Endothelial cell of umbilical vein (primary cell): Measurements from ENCODE around the gene CAPN12. TPM values are rescaled to one million over a fixed set of nuclear protein-coding genes. Genes with fewer than 3 reads are reported as not detected.

ENCODE experiments used
- BruUV-seq: library from RNA; stranded (reverse); fragments of 400-500 nt; replicated peaks from 2 replicates; lab custom pipeline; 2021; lab: Mats Ljungman, UMichigan
- CTCF ChIA-PET: fragments of 300-600, 350-600 bp; sonication (Branson Sonifier 250); formaldehyde crosslinking; loops from one replicate; lab custom pipeline; 2021; ENCODE audit warnings: antibody characterized with exemption, inconsistent platforms; lab: Charles Lee
- POLR2A ChIA-PET: fragments of 300-600, 350-600 bp; sonication (Branson Sonifier 250); formaldehyde crosslinking; loops from one replicate; lab custom pipeline; 2021; ENCODE audit warnings: antibody characterized with exemption, inconsistent platforms; lab: Charles Lee
- DNase-seq: peaks from one replicate; pipeline ENCODE4 v3.0.0-alpha.2; 2011; ENCODE audit warnings: low read depth, low spot score
- FAIRE-seq: peaks from 2 replicates; lab custom pipeline; 2011; peaks lifted over from hg19 to GRCh38; lab: Jason Lieb, UNC
- H2AFZ ChIP-seq: 2 replicates; pipeline ENCODE4 v1.6.0; 2012; ENCODE audit warnings: low read depth, low read length, control low read depth, inconsistent platforms
- H3K27ac ChIP-seq: 2 replicates; pipeline ENCODE4 v1.5.1; 2011; ENCODE audit warnings: low read depth, mild to moderate bottlenecking, control low read depth, low read length, moderate library complexity; ENCODE audit not compliant: insufficient read depth
- H3K27me3 ChIP-seq, 2 experiments: 2 replicates each; pipeline versions ENCODE4 v1.6.0 to v1.6.1; 2011; ENCODE audit warnings: low read length in 2 of 2, mixed read lengths in 1 of 2; ENCODE audit not compliant: control insufficient read depth in 2 of 2, insufficient read depth in 2 of 2
- H3K36me3 ChIP-seq, 2 experiments: 2 replicates in 1 of 2; 3 replicates in 1 of 2; pipeline ENCODE4 v1.5.1; 2011; ENCODE audit warnings: low read length in 2 of 2, mild to moderate bottlenecking in 1 of 2, moderate library complexity in 1 of 2; ENCODE audit not compliant: control insufficient read depth in 2 of 2, insufficient read depth in 2 of 2; ENCODE audit errors: extremely low read depth in 1 of 2
- H3K4me1 ChIP-seq: 3 replicates; pipeline ENCODE4 v1.5.1; 2011; ENCODE audit warnings: mild to moderate bottlenecking, low read length; ENCODE audit not compliant: control insufficient read depth, insufficient read depth; ENCODE audit errors: extremely low read depth
- H3K4me2 ChIP-seq: 2 replicates; pipeline ENCODE4 v1.6.1; 2011; ENCODE audit warnings: low read length, control low read depth, mixed read lengths; ENCODE audit not compliant: insufficient read depth
- H3K4me3 ChIP-seq, 3 experiments: fragments of 200-600 bp in 1 of 3; sonication (generic), shearing (Covaris generic) in 1 of 3; replicated peaks in 1 of 3; 2 replicates each; pipeline ENCODE4 v1.5.1; 2011 to 2016; ENCODE audit warnings: control low read depth in 3 of 3, low read length in 3 of 3, mild to moderate bottlenecking in 2 of 3, inconsistent platforms in 1 of 3, low read depth in 1 of 3, moderate library complexity in 1 of 3; ENCODE audit not compliant: insufficient read depth in 1 of 3
- H3K79me2 ChIP-seq: 2 replicates; pipeline ENCODE4 v1.6.0; 2012; ENCODE audit warnings: low read length, inconsistent platforms; ENCODE audit not compliant: control insufficient read depth, insufficient read depth
- H3K9ac ChIP-seq: replicated peaks from 2 replicates; pipeline ENCODE3; 2011; ENCODE audit warnings: low read length, control low read depth; ENCODE audit not compliant: insufficient read depth; ENCODE audit errors: extremely low read depth
- H3K9me1 ChIP-seq: replicated peaks from 3 replicates; pipeline ENCODE4 v1.6.0; 2011; ENCODE audit warnings: mild to moderate bottlenecking, low read length; ENCODE audit not compliant: control insufficient read depth, insufficient read depth; ENCODE audit errors: extremely low read depth
- H3K9me3 ChIP-seq: replicated peaks from 2 replicates; pipeline ENCODE4 v1.5.1; 2012; ENCODE audit warnings: low read length, inconsistent platforms; ENCODE audit not compliant: control insufficient read depth, insufficient read depth
- H4K20me1 ChIP-seq: replicated peaks from 2 replicates; pipeline ENCODE3; 2011; ENCODE audit warnings: mild to moderate bottlenecking, low read length; ENCODE audit not compliant: control insufficient read depth, insufficient read depth; ENCODE audit errors: extremely low read depth
- EZH2 ChIP-seq: IDR thresholded peaks from 2 replicates; pipeline ENCODE4 v1.6.1; 2012; ENCODE audit warnings: borderline replicate concordance, low read depth, mild to moderate bottlenecking, moderate library complexity, low read length, inconsistent platforms; ENCODE audit not compliant: severe bottlenecking
- GATA2 ChIP-seq: IDR thresholded peaks from 2 replicates; pipeline ENCODE4 v1.7.0; 2011; ENCODE audit warnings: low read depth, mild to moderate bottlenecking, moderate library complexity, mixed read lengths, low read length; ENCODE audit not compliant: insufficient read length, insufficient read depth
- JUN ChIP-seq: IDR thresholded peaks from 2 replicates; pipeline ENCODE4 v1.6.1; 2011; ENCODE audit warnings: borderline replicate concordance, low read depth; ENCODE audit not compliant: insufficient read length, insufficient read depth
- MYC ChIP-seq: IDR thresholded peaks from one replicate; pipeline ENCODE4 v1.6.1; 2011; ENCODE audit warnings: mild to moderate bottlenecking, low read depth, low read length
- POLR2AphosphoS5 ChIP-seq: IDR thresholded peaks from 2 replicates; pipeline ENCODE4 v1.6.1; 2012; ENCODE audit warnings: low read depth, mild to moderate bottlenecking, control low read depth, low read length, moderate library complexity; ENCODE audit not compliant: insufficient read depth
- dilution Hi-C: fragments of 300-500 bp; cut with MboI; formaldehyde crosslinking; loops from one replicate; pipeline ENCODE4 v1.15.0; 2019; ENCODE audit warnings: low sequenced_read_pairs; ENCODE audit not compliant: extremely low pct_ligation_motif_present
- intact Hi-C: fragments of 100-400 bp; cut with micrococcal nuclease; formaldehyde crosslinking; loops from one replicate; pipeline ENCODE4 v1.10.0; 2022
- polyA plus RNA-seq, 4 experiments: library from polyadenylated mRNA; depleted of rRNA in 3 of 4; stranded (reverse) in 3 of 4; unstranded in 1 of 4; fragments of >200 nt; gene quantifications; 2 replicates each; pipeline versions ENCODE4 v1.2.1 to v1.2.3, GENCODE V29; 2011 to 2012; ENCODE audit warnings: missing spikeins in 1 of 4
- total RNA-seq: library from RNA; stranded (reverse); gene quantifications from 2 replicates; pipeline ENCODE4 v1.2.3, GENCODE V29; 2021
- TF ChIP-seq, protein P1 (sequence below): IDR thresholded peaks from 2 replicates; pipeline ENCODE4 v1.6.1; 2011; ENCODE audit not compliant: insufficient read depth, insufficient read length
- TF ChIP-seq, protein P2 (sequence below), 2 donors: IDR thresholded peaks; 1 replicate in 1 of 2; 2 replicates in 1 of 2; pipeline ENCODE4 v1.5.1; 2011; ENCODE audit warnings: low read length in 2 of 2, mild to moderate bottlenecking in 2 of 2, moderate library complexity in 2 of 2, control low read depth in 1 of 2, inconsistent platforms in 1 of 2, low read depth in 1 of 2; ENCODE audit not compliant: insufficient read depth in 1 of 2; ENCODE audit errors: extremely low read depth in 1 of 2

The CAPN12 gene
- total and polyA plus RNA-seq, 2 donors (not counting 3 experiments of a cell fraction or from before 2014, with no cell fraction given) = 0.35 TPM; not detected in 1

DNA sequence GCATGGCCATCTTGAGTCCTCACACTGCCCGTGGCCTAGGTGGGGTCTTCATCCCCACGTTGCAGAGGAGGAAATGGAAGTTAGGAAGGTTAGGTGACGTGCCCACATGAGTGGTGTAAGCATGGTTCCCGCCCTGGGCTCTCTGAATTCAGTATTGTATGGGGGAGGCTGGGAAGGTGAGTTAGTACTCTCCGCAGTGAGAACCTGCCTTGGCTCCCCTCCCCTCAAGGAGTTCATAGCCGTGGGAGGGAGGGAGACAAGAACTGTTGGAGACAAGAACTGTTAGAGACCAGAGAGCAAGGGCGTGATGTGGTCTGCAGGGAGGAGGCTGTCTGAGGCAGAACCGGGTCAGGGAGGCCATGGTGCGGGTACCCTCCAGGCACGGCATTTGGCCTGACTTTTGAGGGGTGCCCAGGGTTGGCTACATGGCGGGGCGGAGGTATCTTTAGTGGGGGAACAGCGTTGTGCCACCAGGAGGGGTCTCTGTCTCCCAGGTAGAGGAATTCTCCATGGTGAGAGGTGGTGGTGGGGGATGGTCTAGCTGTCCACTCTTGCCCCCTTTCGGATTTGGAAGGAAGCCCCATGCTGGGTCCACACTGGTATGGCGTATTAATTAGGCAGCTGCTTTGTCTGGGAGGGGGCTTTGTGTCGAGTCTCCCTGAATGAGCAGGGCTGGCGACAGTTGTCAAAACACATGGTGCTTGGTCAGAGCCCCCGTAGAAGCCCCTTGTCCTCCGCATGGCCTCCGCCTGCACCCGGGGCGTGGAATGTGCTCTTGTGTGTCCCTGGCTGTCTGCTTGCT, 45.8 kb downstream of the CAPN12 start:
- Histone ChIP-seq H3K4me1 (peaks cover 16% of the 10 kb centered on the region), H4K20me1 (no peaks in the 10 kb centered on the region), H3K79me2 (peaks cover 77% of the 10 kb centered on the region), H3K27me3 (no peaks in the 10 kb centered on the region), H3K36me3 (peaks cover 14 to 29% of the 10 kb centered on the region in 2 experiments), H3K9me3 (no peaks in the 10 kb centered on the region), H3K9ac (no peak overlapping the region), H3K4me3 (no peak overlapping the region), H3K9me1 (no peaks in the 10 kb centered on the region), H3K27ac (no peak overlapping the region), H2AFZ (no peak overlapping the region), H3K4me2 (no peak overlapping the region)
- POLR2A ChIA-PET = no interaction called here
- CTCF ChIA-PET = no interaction called here
- dilution Hi-C loops = no loop called here
- DNase-seq (no peak), FAIRE-seq (no peak)
- no TSS peak for BruUV-seq
- TF ChIP-seq POLR2AphosphoS5 (no peak), JUN (no peak)
- TF ChIP-seq, protein P1, sequence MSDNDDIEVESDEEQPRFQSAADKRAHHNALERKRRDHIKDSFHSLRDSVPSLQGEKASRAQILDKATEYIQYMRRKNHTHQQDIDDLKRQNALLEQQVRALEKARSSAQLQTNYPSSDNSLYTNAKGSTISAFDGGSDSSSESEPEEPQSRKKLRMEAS = no peak
- intact Hi-C loops = no loop called here

DNA sequence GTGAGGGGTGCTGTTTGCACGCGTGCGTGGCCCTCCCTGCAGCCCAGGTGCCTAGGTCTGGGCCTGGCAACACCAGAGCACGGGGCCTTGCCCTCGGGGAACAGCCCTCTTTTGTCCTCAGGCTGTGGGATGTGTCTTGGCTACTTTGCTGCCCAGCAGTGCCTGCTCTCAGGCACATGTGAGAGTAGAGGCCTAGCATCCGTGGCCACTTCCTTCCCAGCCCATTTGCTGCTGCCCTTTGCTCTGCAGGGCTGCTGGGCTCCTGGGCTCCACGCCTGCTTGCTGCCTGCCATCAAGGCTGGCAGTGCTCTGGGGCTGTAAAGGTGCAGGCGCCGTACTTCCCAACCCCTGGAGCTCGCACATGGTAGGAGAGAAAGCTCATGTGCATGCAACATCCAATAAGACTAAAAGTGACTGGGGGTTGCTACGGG, 46.6 kb downstream of the CAPN12 start:
- intact Hi-C loops = no loop called here
- Histone ChIP-seq H3K9me3 (no peaks in the 10 kb centered on the region), H3K36me3 (peaks cover 14 to 26% of the 10 kb centered on the region in 2 experiments), H3K9ac (no peak overlapping the region), H3K4me3 (no peak overlapping the region), H4K20me1 (no peaks in the 10 kb centered on the region), H3K9me1 (no peaks in the 10 kb centered on the region), H3K4me1 (peaks cover 24% of the 10 kb centered on the region), H2AFZ (no peak overlapping the region), H3K4me2 (no peak overlapping the region), H3K27me3 (no peaks in the 10 kb centered on the region), H3K27ac (no peak overlapping the region), H3K79me2 (peaks cover 83% of the 10 kb centered on the region)
- DNase-seq (no peak), FAIRE-seq (no peak)
- no TSS peak for BruUV-seq
- ChIA-PET CTCF (no interaction called here), POLR2A (no interaction called here)
- TF ChIP-seq JUN (no peak), POLR2AphosphoS5 (no peak), EZH2 (no peak), MYC (no peak), GATA2 (no peak)
- TF ChIP-seq, protein P2, sequence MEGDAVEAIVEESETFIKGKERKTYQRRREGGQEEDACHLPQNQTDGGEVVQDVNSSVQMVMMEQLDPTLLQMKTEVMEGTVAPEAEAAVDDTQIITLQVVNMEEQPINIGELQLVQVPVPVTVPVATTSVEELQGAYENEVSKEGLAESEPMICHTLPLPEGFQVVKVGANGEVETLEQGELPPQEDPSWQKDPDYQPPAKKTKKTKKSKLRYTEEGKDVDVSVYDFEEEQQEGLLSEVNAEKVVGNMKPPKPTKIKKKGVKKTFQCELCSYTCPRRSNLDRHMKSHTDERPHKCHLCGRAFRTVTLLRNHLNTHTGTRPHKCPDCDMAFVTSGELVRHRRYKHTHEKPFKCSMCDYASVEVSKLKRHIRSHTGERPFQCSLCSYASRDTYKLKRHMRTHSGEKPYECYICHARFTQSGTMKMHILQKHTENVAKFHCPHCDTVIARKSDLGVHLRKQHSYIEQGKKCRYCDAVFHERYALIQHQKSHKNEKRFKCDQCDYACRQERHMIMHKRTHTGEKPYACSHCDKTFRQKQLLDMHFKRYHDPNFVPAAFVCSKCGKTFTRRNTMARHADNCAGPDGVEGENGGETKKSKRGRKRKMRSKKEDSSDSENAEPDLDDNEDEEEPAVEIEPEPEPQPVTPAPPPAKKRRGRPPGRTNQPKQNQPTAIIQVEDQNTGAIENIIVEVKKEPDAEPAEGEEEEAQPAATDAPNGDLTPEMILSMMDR (IDR thresholded peaks at IDR 0.05; ENCODE audit: extremely low read depth in 1 of 2, insufficient read depth in 1 of 2, low read depth in 1 of 2, low read length in 2 of 2) = no peak
- dilution Hi-C loops = no loop called here
